GM12878 (cell line): Measurements from ENCODE around the gene RAI14. TPM values are rescaled to one million over a fixed set of nuclear protein-coding genes. Genes with fewer than 3 reads are reported as not detected.

ENCODE experiments used
- ATAC-seq: fragments of 200-7000 bp; cut with Tn5 transposase; 3 replicates; pipeline ENCODE4 v1.9.1; 2020; ENCODE audit warnings: mild to moderate bottlenecking, moderate library complexity
- BruUV-seq: library from RNA; stranded (reverse); fragments of 400-500 nt; replicated peaks from 2 replicates; lab custom pipeline; 2021; lab: Mats Ljungman, UMichigan
- CTCF ChIA-PET: fragments of 300-600 bp; sonication (Branson Sonifier 250); formaldehyde crosslinking; extraction: SDS; loops from one replicate; lab custom pipeline; 2021; ENCODE audit warnings: inconsistent platforms; lab: Yijun Ruan, JAX
- POLR2A ChIA-PET: fragments of 350-600 bp; formaldehyde crosslinking; extraction: SDS; loops from one replicate; lab custom pipeline; 2021; ENCODE audit warnings: inconsistent platforms; lab: Charles Lee
- RAD21 ChIA-PET: fragments of 300-600 bp; sonication (Branson Sonifier 250); formaldehyde crosslinking; loops from one replicate; lab custom pipeline; 2023; ENCODE audit warnings: antibody characterized with exemption; ENCODE audit not compliant: unreplicated experiment; lab: Charles Lee
- SMC1A ChIA-PET: fragments of 300-600 bp; sonication (Branson Sonifier 250); formaldehyde crosslinking; loops from one replicate; lab custom pipeline; 2023; ENCODE audit not compliant: unreplicated experiment, uncharacterized antibody; lab: Charles Lee
- DNase-seq: peaks from one replicate; pipeline ENCODE4 v3.0.0-alpha.2; 2011; ENCODE audit warnings: low read depth, low spot score
- FAIRE-seq: peaks from 3 replicates; lab custom pipeline; 2011; peaks lifted over from hg19 to GRCh38; lab: Jason Lieb, UNC
- H2AFZ ChIP-seq: 2 replicates; pipeline ENCODE4 v1.6.0; 2011; ENCODE audit warnings: low read depth, low read length, control low read depth; ENCODE audit not compliant: control insufficient read depth
- H3K27ac ChIP-seq: 2 replicates; pipeline ENCODE4 v1.5.1; 2011; ENCODE audit warnings: control low read depth; ENCODE audit not compliant: control insufficient read depth, insufficient read depth
- H3K27me3 ChIP-seq, 2 experiments: replicated peaks in 1 of 2; 2 replicates each; pipeline versions ENCODE4 v1.6.0 to v1.6.1; 2011; ENCODE audit warnings: low read length in 1 of 2; ENCODE audit not compliant: control insufficient read depth in 2 of 2, insufficient read depth in 2 of 2
- H3K36me3 ChIP-seq, 2 experiments: 2 replicates each; pipeline ENCODE4 v1.5.1; 2011; ENCODE audit warnings: low read length in 1 of 2; ENCODE audit not compliant: control insufficient read depth in 2 of 2, insufficient read depth in 2 of 2
- H3K4me1 ChIP-seq: 2 replicates; pipeline ENCODE4 v1.6.1; 2011; ENCODE audit warnings: mild to moderate bottlenecking, low read length, moderate library complexity, mixed read lengths; ENCODE audit not compliant: control insufficient read depth, insufficient read depth
- H3K4me2 ChIP-seq: 2 replicates; pipeline ENCODE4 v1.6.0; 2011; ENCODE audit warnings: control low read depth; ENCODE audit not compliant: control insufficient read depth, insufficient read depth
- H3K4me3 ChIP-seq: fragments of 200-600 bp; sonication (generic); 2 replicates; pipeline ENCODE4 v1.5.1; 2016
- H3K79me2 ChIP-seq: 2 replicates; pipeline ENCODE4 v1.6.0; 2011; ENCODE audit warnings: low read length; ENCODE audit not compliant: control insufficient read depth, insufficient read depth
- H3K9ac ChIP-seq: 2 replicates; pipeline ENCODE4 v1.8.0; 2011; ENCODE audit warnings: low read length, control low read depth, mixed read lengths; ENCODE audit not compliant: control insufficient read depth, insufficient read depth
- H3K9me3 ChIP-seq: replicated peaks from 3 replicates; pipeline ENCODE4 v1.5.1; 2011; ENCODE audit warnings: mild to moderate bottlenecking, low read length; ENCODE audit not compliant: control insufficient read depth, insufficient read depth
- H4K20me1 ChIP-seq: 2 replicates; pipeline ENCODE4 v1.6.0; 2011; ENCODE audit not compliant: control insufficient read depth, insufficient read depth
- BACH1 ChIP-seq: fragments of 450-650 bp; IDR thresholded peaks from 2 replicates; pipeline ENCODE4 v1.6.1; 2017; ENCODE audit warnings: mild to moderate bottlenecking, borderline replicate concordance
- CHD2 ChIP-seq: IDR thresholded peaks from 2 replicates; pipeline ENCODE4 v1.6.1; 2011; ENCODE audit warnings: low read depth, low read length, improper control_type of control experiment, borderline replicate concordance
- EZH2 ChIP-seq: IDR thresholded peaks from 2 replicates; pipeline ENCODE4 v1.6.1; 2012; ENCODE audit warnings: low read depth, mild to moderate bottlenecking, control low read depth, inconsistent platforms, low read length, borderline replicate concordance; ENCODE audit not compliant: control insufficient read depth
- HDAC2 ChIP-seq: fragments of 200-600 bp; sonication (generic); IDR thresholded peaks from 2 replicates; pipeline ENCODE4 v1.6.1; 2017
- IKZF1 ChIP-seq: fragments of 450-650 bp; conservative IDR thresholded peaks from 2 replicates; pipeline ENCODE4 v1.6.1; 2017; ENCODE audit warnings: antibody characterized with exemption, mild to moderate bottlenecking
- LARP7 ChIP-seq: fragments of 450-650 bp; IDR thresholded peaks from 2 replicates; pipeline ENCODE4 v1.6.1; 2017; ENCODE audit warnings: mild to moderate bottlenecking
- MEF2B ChIP-seq: fragments of 450-650 bp; IDR thresholded peaks from 2 replicates; pipeline ENCODE4 v1.6.1; 2018; ENCODE audit warnings: mild to moderate bottlenecking, moderate library complexity; ENCODE audit not compliant: partially characterized antibody, poor library complexity, severe bottlenecking
- MTA2 ChIP-seq: fragments of 450-650 bp; IDR thresholded peaks from 2 replicates; pipeline ENCODE4 v1.6.1; 2016; ENCODE audit warnings: low read depth, mild to moderate bottlenecking, moderate library complexity
- NFYB ChIP-seq: IDR thresholded peaks from 2 replicates; pipeline ENCODE4 v1.6.1; 2011; ENCODE audit warnings: low read depth, mild to moderate bottlenecking, low read length, improper control_type of control experiment, moderate library complexity; ENCODE audit not compliant: insufficient read depth
- RB1 ChIP-seq: fragments of 450-650 bp; formaldehyde crosslinking; IDR thresholded peaks from 2 replicates; pipeline ENCODE4 v1.6.1; 2017; ENCODE audit warnings: mild to moderate bottlenecking, borderline replicate concordance
- RFX5 ChIP-seq: IDR thresholded peaks from 2 replicates; pipeline ENCODE4 v1.6.1; 2011; ENCODE audit warnings: low read depth, low read length, improper control_type of control experiment
- SIN3A ChIP-seq: IDR thresholded peaks from 2 replicates; pipeline ENCODE4 v1.6.1; 2012; ENCODE audit warnings: low read depth, low read length, improper control_type of control experiment
- SMAD5 ChIP-seq: IDR thresholded peaks from 2 replicates; pipeline ENCODE4 v1.6.1; 2016; ENCODE audit warnings: antibody characterized with exemption, low read depth
- ZSCAN29 ChIP-seq: fragments of 450-650 bp; IDR thresholded peaks from 2 replicates; pipeline ENCODE4 v1.6.1; 2017; ENCODE audit warnings: mild to moderate bottlenecking, moderate library complexity
- WGBS: methylation state at CpG from one replicate; pipeline ENCODE4 v1.1.6; 2016; ENCODE audit warnings: low lambda C conversion rate; ENCODE audit not compliant: insufficient replicate concordance, insufficient coverage; ENCODE audit errors: missing lambda C conversion rate; 5-methylcytosine and 5-hydroxymethylcytosine counted together
- in situ Hi-C: fragments of 300-500 bp; cut with MboI; formaldehyde crosslinking; loops from 9 replicates; pipeline ENCODE4 v1.14.3; 2018; ENCODE audit warnings: mixed read lengths
- intact Hi-C: fragments of 100-400 bp; cut with micrococcal nuclease; formaldehyde crosslinking; loops from one replicate; pipeline ENCODE4 v1.14.2; 2022; ENCODE audit not compliant: unreplicated experiment
- polyA plus RNA-seq, 11 experiments: library from polyadenylated mRNA; depleted of rRNA in 4 of 11; unstranded in 6 of 11; stranded (reverse) in 5 of 11; fragments of >200 nt; fragmentation: Nextera tagmentation in 4 of 11; fragmentation: Illumina TruSeq in 1 of 11; extraction: Ambion mirVana in 4 of 11; extraction: Trizol in 1 of 11; gene quantifications; 1 replicate in 1 of 11; 2 replicates in 10 of 11; pipeline versions ENCODE4 v1.2.1 to v1.2.3, GENCODE V29; 2011 to 2016; ENCODE audit warnings: inconsistent platforms in 2 of 11, missing spikeins in 2 of 11, low read depth in 1 of 11
- total RNA-seq, 4 experiments: library from RNA; depleted of rRNA in 3 of 4; stranded (reverse); fragments of >200 nt in 3 of 4; fragmentation: Illumina TruSeq in 1 of 4; extraction: Trizol in 1 of 4; gene quantifications; 2 replicates each; pipeline versions ENCODE4 v1.2.1 to v1.2.3, GENCODE V29; 2013 to 2021
- TF ChIP-seq, protein P1 (sequence below): IDR thresholded peaks from 2 replicates; pipeline ENCODE4 v1.6.1; 2012; ENCODE audit warnings: low read depth, low read length, improper control_type of control experiment
- TF ChIP-seq, protein P2 (sequence below): fragments of 450-650 bp; IDR thresholded peaks from 2 replicates; pipeline ENCODE4 v1.6.1; 2016; ENCODE audit warnings: mild to moderate bottlenecking
- TF ChIP-seq, protein P3 (sequence below): IDR thresholded peaks from 2 replicates; pipeline ENCODE4 v1.6.1; 2011; ENCODE audit warnings: borderline replicate concordance, low read depth, mild to moderate bottlenecking, moderate library complexity, mixed read lengths, low read length; ENCODE audit not compliant: insufficient read depth; ENCODE audit errors: extremely low read length
- TF ChIP-seq, protein P4 (sequence below): fragments of 450-650 bp; formaldehyde crosslinking; IDR thresholded peaks from 2 replicates; pipeline ENCODE4 v1.4.0; 2020; ENCODE audit warnings: mild to moderate bottlenecking, moderate library complexity

Gene RAI14
- total and polyA plus RNA-seq, 10 of the 15 experiments (the other 5 are each of a cell fraction or from before 2014, with no cell fraction given), result 0.18 to 4.6 (median 1.9) TPM

DNA sequence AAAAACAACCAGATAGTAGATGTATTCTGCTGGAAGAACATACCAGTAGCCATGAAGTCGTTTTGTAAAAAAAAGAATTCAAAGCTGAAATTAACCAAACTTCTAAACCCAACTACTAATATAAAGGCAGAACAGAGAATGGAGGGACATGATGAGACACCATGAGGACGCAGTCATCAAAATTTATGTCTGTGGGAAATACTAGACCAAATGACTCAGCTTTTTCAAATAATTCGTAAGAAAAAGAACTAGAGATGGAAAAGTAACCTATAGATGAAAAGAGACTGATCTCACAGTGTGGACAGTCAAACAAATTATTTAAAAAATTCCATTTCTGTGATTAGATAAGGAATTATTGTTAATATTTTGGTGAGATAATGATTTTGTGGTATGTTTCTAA, 193.1 kb downstream of the RAI14 start:
- WGBS, result 13% methylated on average over 3 of the region's 3 CpGs
- Histone ChIP-seq H3K79me2 (no peaks in the 10 kb centered on the region), H3K4me2 (no peak overlapping the region), H3K9me3 (no peaks in the 10 kb centered on the region), H3K27me3 (no peaks in the 10 kb centered on the region), H2AFZ (no peak overlapping the region), H3K4me1 (peaks cover 5% of the 10 kb centered on the region), H3K9ac (no peak overlapping the region), H3K27ac (no peak overlapping the region), H3K4me3 (no peak overlapping the region), H4K20me1 (no peaks in the 10 kb centered on the region), H3K36me3 (no peaks in the 10 kb centered on the region)
- POLR2A ChIA-PET, result no interaction called here
- SMC1A ChIA-PET, result interaction anchor here (1.1 kb wide), 1 partner anchor 8 kb away, joined by 3 read pairs; no protein-coding TSS in a partner anchor
- BruUV-seq, result no TSS peak
- RAD21 ChIA-PET, result no interaction called here
- TF ChIP-seq MTA2, result no peak
- TF ChIP-seq IKZF1, result no peak
- TF ChIP-seq, protein P1, sequence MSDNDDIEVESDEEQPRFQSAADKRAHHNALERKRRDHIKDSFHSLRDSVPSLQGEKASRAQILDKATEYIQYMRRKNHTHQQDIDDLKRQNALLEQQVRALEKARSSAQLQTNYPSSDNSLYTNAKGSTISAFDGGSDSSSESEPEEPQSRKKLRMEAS, result no peak
- TF ChIP-seq LARP7, result no peak
- TF ChIP-seq RB1, result no peak
- TF ChIP-seq BACH1, result no peak
- TF ChIP-seq, protein P2, sequence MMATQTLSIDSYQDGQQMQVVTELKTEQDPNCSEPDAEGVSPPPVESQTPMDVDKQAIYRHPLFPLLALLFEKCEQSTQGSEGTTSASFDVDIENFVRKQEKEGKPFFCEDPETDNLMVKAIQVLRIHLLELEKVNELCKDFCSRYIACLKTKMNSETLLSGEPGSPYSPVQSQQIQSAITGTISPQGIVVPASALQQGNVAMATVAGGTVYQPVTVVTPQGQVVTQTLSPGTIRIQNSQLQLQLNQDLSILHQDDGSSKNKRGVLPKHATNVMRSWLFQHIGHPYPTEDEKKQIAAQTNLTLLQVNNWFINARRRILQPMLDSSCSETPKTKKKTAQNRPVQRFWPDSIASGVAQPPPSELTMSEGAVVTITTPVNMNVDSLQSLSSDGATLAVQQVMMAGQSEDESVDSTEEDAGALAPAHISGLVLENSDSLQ, result no peak
- no peak for TF ChIP-seq CHD2
- no peak for TF ChIP-seq EZH2
- no peak for TF ChIP-seq SIN3A
- TF ChIP-seq HDAC2, result no peak
- TF ChIP-seq MEF2B, result no peak
- no peak for TF ChIP-seq NFYB
- TF ChIP-seq, protein P3, sequence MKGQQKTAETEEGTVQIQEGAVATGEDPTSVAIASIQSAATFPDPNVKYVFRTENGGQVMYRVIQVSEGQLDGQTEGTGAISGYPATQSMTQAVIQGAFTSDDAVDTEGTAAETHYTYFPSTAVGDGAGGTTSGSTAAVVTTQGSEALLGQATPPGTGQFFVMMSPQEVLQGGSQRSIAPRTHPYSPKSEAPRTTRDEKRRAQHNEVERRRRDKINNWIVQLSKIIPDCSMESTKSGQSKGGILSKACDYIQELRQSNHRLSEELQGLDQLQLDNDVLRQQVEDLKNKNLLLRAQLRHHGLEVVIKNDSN, result no peak
- no peak for TF ChIP-seq ZSCAN29
- TF ChIP-seq RFX5, result no peak
- TF ChIP-seq, protein P4, sequence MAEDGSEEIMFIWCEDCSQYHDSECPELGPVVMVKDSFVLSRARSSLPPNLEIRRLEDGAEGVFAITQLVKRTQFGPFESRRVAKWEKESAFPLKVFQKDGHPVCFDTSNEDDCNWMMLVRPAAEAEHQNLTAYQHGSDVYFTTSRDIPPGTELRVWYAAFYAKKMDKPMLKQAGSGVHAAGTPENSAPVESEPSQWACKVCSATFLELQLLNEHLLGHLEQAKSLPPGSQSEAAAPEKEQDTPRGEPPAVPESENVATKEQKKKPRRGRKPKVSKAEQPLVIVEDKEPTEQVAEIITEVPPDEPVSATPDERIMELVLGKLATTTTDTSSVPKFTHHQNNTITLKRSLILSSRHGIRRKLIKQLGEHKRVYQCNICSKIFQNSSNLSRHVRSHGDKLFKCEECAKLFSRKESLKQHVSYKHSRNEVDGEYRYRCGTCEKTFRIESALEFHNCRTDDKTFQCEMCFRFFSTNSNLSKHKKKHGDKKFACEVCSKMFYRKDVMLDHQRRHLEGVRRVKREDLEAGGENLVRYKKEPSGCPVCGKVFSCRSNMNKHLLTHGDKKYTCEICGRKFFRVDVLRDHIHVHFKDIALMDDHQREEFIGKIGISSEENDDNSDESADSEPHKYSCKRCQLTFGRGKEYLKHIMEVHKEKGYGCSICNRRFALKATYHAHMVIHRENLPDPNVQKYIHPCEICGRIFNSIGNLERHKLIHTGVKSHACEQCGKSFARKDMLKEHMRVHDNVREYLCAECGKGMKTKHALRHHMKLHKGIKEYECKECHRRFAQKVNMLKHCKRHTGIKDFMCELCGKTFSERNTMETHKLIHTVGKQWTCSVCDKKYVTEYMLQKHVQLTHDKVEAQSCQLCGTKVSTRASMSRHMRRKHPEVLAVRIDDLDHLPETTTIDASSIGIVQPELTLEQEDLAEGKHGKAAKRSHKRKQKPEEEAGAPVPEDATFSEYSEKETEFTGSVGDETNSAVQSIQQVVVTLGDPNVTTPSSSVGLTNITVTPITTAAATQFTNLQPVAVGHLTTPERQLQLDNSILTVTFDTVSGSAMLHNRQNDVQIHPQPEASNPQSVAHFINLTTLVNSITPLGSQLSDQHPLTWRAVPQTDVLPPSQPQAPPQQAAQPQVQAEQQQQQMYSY (CRISPR knock-in tag), result no peak
- TF ChIP-seq SMAD5, result no peak
- DNase-seq (no peak), ATAC-seq (no peak), FAIRE-seq (no peak)
- in situ Hi-C loops, result no loop called here
- CTCF ChIA-PET, result interaction anchor here (1.1 to 1.4 kb wide), 2 partner anchors 31 to 108 kb away, joined by 3 read pairs; no protein-coding TSS in a partner anchor
- intact Hi-C loops, result no loop called here
